Ectodermal cell (in vitro differentiated cells): ENCODE data around the gene C1orf105.
A peak's percentile ranks its signal among the peaks of the same experiment; 100 is the strongest.
"Not testable (repeated sequence)": the region's sequence is repeated elsewhere in the genome, so short reads cannot be mapped to it uniquely, and the experiment has no call there.

Source experiments
- H3K27ac ChIP-seq: 2 replicates; pipeline ENCODE4 v1.7.0; 2013; ENCODE audit warnings: mild to moderate bottlenecking, low read depth, low read length; ENCODE audit not compliant: insufficient read depth, poor library complexity, severe bottlenecking
- H3K27me3 ChIP-seq: 2 replicates; pipeline ENCODE4 v1.7.0; 2013; ENCODE audit warnings: mild to moderate bottlenecking, low read length; ENCODE audit not compliant: insufficient read depth, control insufficient read depth, poor library complexity, severe bottlenecking
- H3K36me3 ChIP-seq: one replicate; pipeline ENCODE4 v1.7.0; 2013; ENCODE audit warnings: low read length; ENCODE audit not compliant: control insufficient read depth, insufficient read depth
- H3K4me1 ChIP-seq: one replicate; pipeline ENCODE4 v1.7.0; 2013; ENCODE audit warnings: low read length; ENCODE audit not compliant: control insufficient read depth, insufficient read depth
- H3K4me3 ChIP-seq: 2 replicates; pipeline ENCODE4 v1.7.0; 2013; ENCODE audit warnings: low read depth, low read length, control low read depth; ENCODE audit not compliant: insufficient read depth
- H3K9me3 ChIP-seq: 2 replicates; pipeline ENCODE4 v1.7.0; 2013; ENCODE audit warnings: mild to moderate bottlenecking, low read length, moderate library complexity; ENCODE audit not compliant: control insufficient read depth
- WGBS, 2 experiments: methylation state at CpG; one replicate each; pipeline ENCODE4 v1.1.7; 2013; ENCODE audit warnings: missing lambda C conversion rate in 2 of 2; 5-methylcytosine and 5-hydroxymethylcytosine counted together

Gene C1orf105

DNA sequence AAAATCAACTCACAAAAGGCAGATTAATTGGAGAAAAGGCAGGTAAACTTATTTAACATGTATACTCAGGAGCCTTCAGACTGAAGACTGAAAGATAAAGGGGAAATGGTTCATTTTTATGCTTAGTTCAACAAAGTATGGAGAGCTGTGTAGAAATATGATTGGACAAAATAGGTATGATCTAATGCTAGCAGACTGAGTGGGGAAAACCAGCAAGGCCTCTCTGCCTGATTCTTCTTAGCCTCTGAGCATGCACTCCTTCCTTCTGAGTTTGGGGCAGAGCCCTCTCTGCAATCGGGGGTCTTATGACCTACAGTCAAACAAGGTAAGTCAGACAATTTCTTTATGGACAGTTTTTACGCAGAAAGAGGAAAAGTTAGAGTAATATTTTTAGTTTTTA is 73.7 kb downstream of the C1orf105 start:
- Histone ChIP-seq H3K27me3 (no peaks in the 10 kb centered on the region), H3K36me3 (no peaks in the 10 kb centered on the region), H3K9me3 (no peaks in the 10 kb centered on the region), H3K4me3 (no peak overlapping the region), H3K4me1 (peaks cover 13% of the 10 kb centered on the region), H3K27ac (no peak overlapping the region)
- 86 to 87% methylated on average over 2 of the region's 2 CpGs for WGBS, 2 experiments

- not testable (repeated sequence) for H3K27ac ChIP-seq, H3K9me3 ChIP-seq, H3K4me3 ChIP-seq, H3K36me3 ChIP-seq, H3K27me3 ChIP-seq
- WGBS, 2 experiments = 92 to 95% methylated on average over 5 of the region's 5 CpGs
- H3K4me1 ChIP-seq = peaks cover 13% of the 10 kb centered on the region
Measured at GRCh38 chr1:172496127-172496526, 75.6 kb downstream of the C1orf105 start.

DNA sequence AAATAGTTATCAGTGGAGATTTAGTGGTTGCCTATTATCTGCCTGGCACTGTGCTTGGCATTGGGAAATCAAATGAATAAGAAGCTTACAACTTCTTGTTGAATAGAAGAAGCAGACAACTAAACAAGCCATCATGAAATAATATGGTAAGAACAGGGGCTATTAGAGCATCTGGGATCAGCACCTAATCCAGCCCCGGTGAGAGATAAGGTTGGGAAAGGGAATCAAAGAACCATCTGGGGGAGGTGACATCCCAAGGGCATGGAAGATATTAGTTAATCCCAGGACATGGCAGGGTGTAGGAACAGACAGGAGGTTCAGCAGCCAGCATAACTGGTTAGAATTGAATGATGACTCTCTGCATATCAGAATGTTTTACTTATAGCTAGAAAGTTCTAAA is 76.2 kb downstream of the C1orf105 start:
- WGBS, 2 experiments = 75 to 87% methylated on average over 1 of the region's 1 CpG
- Histone ChIP-seq H3K4me1 (peaks cover 13% of the 10 kb centered on the region), H3K4me3 (no peak overlapping the region), H3K27ac (peak overlapping the region; percentile 67), H3K27me3 (no peaks in the 10 kb centered on the region), H3K36me3 (no peaks in the 10 kb centered on the region), H3K9me3 (no peaks in the 10 kb centered on the region)

DNA sequence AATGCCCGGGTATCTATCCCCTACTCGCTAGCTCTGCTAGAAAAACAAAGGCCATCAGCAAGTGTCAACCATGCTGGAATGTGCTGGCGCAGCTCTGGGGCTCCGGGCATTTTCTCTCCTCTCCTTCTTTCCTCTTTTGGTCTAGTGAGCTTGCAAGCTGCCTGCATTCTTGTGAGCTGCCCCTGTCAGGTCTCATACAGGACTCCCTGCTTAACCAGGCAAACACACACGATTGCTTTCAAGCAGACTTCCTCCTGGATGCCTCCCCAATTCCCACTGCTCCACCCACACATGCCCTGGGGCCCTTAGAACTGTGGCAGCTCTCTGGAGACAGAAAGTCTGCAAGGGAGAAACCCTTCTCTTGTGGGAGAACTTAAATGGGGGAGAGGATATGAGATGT is 76.7 kb downstream of the C1orf105 start:
- Histone ChIP-seq H3K4me3 (no peak overlapping the region), H3K9me3 (no peaks in the 10 kb centered on the region), H3K4me1 (peaks cover 13% of the 10 kb centered on the region), H3K36me3 (no peaks in the 10 kb centered on the region), H3K27ac (peak overlapping the region; percentile 67), H3K27me3 (no peaks in the 10 kb centered on the region)
- 20 to 23% methylated on average over 5 of the region's 5 CpGs for WGBS, 2 experiments

- H3K4me1 ChIP-seq = peaks cover 13% of the 10 kb centered on the region
- 94 to 100% methylated on average over 2 of the region's 2 CpGs for WGBS, 2 experiments
- no peak overlapping the region for H3K4me3 ChIP-seq
- no peaks in the 10 kb centered on the region for H3K36me3 ChIP-seq
- no peaks in the 10 kb centered on the region for H3K9me3 ChIP-seq
- H3K27ac ChIP-seq = no peak overlapping the region
- no peaks in the 10 kb centered on the region for H3K27me3 ChIP-seq
Measured at GRCh38 chr1:172498857-172499256, 78.4 kb downstream of the C1orf105 start.

- Histone ChIP-seq H3K27me3 (no peaks in the 10 kb centered on the region), H3K36me3 (no peaks in the 10 kb centered on the region), H3K4me3 (no peak overlapping the region), H3K4me1 (peaks cover 13% of the 10 kb centered on the region), H3K9me3 (no peaks in the 10 kb centered on the region), H3K27ac (no peak overlapping the region)
- 82 to 92% methylated on average over 3 of the region's 3 CpGs for WGBS, 2 experiments
Measured at GRCh38 chr1:172499636-172500141, 79.2 kb downstream of the C1orf105 start.

DNA sequence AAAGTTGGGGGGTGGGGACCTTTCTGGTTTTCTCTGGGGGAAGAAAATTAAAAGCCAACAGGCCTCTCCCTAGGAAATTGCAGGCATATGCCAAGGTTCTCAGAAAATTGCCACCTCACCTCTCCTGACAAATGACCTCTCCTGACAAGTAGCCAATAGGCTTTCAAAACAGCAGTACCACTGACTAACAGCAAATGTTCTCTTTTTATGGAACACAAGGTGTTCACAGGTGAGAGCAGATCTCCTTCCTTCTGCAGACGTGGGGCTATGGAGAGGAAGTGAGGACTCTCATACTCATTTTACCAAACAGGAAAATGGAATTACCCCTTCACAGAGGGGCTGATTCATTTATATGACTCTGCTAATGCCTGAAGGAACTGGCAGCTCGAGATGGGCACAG is 79.7 kb downstream of the C1orf105 start:
- H3K36me3 ChIP-seq = no peaks in the 10 kb centered on the region
- H3K27me3 ChIP-seq = no peaks in the 10 kb centered on the region
- H3K4me3 ChIP-seq = no peak overlapping the region
- no peaks in the 10 kb centered on the region for H3K9me3 ChIP-seq
- H3K27ac ChIP-seq = no peak overlapping the region
- 91 to 94% methylated on average over 2 of the region's 2 CpGs for WGBS, 2 experiments
- H3K4me1 ChIP-seq = peaks cover 13% of the 10 kb centered on the region

DNA sequence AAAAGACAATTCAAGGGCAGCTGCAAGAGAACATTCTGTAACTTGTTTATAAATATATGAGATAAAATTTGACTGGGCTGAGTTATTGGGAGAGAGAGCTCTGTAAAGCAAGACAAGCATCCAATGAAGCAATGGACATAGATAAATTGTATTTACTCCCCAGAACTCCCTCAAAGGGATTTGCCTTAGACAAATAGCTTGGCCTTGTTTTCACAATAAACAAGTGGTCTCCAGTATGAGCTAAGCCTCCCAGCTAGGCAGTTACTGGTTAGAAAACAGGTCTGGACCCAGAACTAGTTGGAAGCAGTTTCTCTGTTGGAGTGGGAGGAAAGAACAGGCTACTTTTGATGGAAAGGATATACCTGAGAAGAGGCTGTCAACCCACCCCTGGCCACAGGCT is 87.3 kb downstream of the C1orf105 start:
- H3K27me3 ChIP-seq = no peaks in the 10 kb centered on the region
- no peak overlapping the region for H3K4me3 ChIP-seq
- H3K9me3 ChIP-seq = no peaks in the 10 kb centered on the region
- no peak overlapping the region for H3K27ac ChIP-seq
- no peaks in the 10 kb centered on the region for H3K36me3 ChIP-seq
- H3K4me1 ChIP-seq = no peaks in the 10 kb centered on the region

DNA sequence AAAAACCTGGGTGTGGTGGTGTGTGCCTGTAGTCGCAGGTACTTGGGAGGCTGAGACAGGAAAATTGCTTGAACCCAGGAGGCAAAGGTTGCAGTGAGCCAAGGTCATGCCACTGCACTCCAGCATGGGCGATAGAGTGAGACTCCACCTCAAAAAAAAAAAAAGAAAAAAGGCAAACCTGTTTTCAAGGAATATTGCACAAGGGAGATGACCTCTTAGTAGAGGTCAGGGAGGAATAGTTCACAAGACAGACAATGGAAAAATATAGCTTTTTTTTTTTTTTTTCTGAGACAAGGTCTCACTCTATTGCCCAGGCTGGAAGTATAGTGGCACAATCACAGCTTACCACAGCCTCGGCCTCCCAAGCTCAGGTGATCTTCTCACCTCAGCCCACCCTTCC is 90.0 kb downstream of the C1orf105 start:
- WGBS, 2 experiments = 76 to 97% methylated on average over 3 of the region's 3 CpGs
- no peaks in the 10 kb centered on the region for H3K9me3 ChIP-seq
- no peaks in the 10 kb centered on the region for H3K36me3 ChIP-seq
- no peaks in the 10 kb centered on the region for H3K27me3 ChIP-seq
- no peaks in the 10 kb centered on the region for H3K4me1 ChIP-seq
- H3K4me3 ChIP-seq = no peak overlapping the region
- H3K27ac ChIP-seq = no peak overlapping the region

GRCh38 chr1:172512591-172512990 is 92.1 kb downstream of the C1orf105 start:
- Histone ChIP-seq H3K9me3 (no peaks in the 10 kb centered on the region), H3K27ac (no peak overlapping the region), H3K4me3 (no peak overlapping the region), H3K4me1 (no peaks in the 10 kb centered on the region), H3K27me3 (no peaks in the 10 kb centered on the region), H3K36me3 (no peaks in the 10 kb centered on the region)

DNA sequence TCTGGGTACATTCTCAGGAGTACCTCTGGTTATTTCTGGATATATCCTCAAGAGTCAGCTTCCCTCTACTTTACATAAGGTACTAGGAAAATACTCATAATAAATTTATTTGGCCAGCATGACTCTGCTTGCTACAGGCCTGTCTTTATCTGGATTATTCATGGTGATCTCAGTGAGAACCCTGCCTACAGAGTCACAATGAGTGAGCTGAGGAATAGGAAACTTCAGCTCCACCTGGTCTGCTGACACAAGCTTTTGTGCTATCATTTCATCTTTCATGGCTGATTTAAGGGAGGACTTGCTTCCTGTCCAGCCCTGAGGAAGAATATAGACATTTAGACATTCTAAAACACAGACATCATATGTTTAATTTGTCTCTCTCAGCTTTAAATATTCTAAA is 93.0 kb downstream of the C1orf105 start:
- Histone ChIP-seq H3K9me3 (no peaks in the 10 kb centered on the region), H3K36me3 (no peaks in the 10 kb centered on the region), H3K27me3 (no peaks in the 10 kb centered on the region), H3K4me1 (no peaks in the 10 kb centered on the region), H3K4me3 (no peak overlapping the region), H3K27ac (no peak overlapping the region)
